NCI-H2171 treated with DMSO at 0.1 percent for 48 hours (cell line): ENCODE results near the gene COL18A1.
"Not testable (repeated sequence)": the region's sequence is repeated elsewhere in the genome, so short reads cannot be mapped to it uniquely, and the experiment has no call there.

ENCODE experiments used
- DNase-seq: peaks from one replicate; lab custom pipeline; 2025; lab: John Stamatoyannopoulos, UW

Gene COL18A1

DNA sequence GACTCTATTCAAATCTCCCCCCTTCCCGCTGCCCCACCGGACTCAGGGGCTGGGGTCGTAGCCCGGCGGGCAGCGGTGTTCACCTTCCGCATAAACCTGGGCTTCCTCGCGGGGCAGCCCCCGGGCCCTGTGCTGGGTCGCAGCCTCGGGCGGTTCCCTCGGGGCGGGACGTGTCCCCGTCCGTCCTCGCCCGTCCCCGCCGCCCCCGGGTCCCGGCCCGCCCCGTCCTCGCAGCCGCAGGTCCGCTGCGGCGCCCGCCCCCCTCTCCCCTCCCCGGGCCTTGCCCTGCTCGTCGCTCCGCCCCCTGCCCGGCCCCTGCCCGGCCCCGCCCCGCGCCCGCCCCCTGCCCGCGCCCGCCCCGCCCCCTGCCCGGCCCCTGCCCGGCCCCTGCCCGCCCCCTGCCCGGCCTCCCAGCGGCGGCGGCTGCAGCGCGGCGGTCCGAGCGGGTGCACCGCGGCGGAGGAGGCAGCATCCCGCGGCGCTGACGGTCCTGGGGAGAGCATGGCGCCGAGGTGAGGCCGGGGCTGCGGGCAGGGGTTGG, at the start of gene COL18A1:
TSS of gene COL18A1 (plus strand) at position 436 of the 541 bp plus-strand sequence. CDS start at position 502, 66 bp downstream.
- peak; percentile 21 for DNase-seq

DNA sequence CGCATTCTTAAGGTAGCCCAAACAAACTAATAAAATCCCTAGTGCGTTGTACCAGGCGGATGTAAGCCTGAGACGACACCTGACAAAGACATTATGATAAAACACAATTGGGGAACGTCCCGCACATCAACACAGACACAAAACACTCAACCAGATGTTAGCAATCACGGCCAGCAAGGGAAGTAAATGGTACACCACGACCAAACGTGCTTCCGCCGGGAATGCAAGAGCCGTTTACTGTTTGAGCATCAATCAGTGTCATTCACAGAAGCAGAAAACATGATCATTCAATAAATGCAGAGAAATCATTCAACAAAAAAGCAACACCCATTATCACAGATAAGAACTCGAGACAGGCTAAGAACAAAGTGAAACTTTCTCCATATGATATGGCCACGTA, 49.4 kb upstream of the COL18A1 start:
- DNase-seq: no peak

DNA sequence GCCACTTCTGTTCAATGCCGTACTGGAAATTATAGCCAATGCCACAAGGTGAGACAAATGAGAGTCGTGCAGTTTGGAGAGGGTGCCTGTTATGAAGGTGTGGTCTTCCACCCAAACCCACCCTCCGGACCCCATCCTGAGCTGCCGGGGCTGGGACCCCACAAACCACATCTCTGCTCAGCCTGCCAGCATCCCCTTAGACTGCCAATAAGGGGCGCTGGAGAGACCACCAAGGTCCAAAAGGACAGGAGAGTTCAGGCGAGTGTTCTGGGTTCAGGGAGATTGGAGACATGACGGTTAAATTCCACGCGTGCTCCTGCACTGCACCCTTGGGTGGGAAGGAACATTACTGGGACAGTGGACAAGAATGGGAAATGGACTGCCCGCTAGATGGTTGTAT, 48.7 kb upstream of the COL18A1 start:
- DNase-seq: no peak

DNA sequence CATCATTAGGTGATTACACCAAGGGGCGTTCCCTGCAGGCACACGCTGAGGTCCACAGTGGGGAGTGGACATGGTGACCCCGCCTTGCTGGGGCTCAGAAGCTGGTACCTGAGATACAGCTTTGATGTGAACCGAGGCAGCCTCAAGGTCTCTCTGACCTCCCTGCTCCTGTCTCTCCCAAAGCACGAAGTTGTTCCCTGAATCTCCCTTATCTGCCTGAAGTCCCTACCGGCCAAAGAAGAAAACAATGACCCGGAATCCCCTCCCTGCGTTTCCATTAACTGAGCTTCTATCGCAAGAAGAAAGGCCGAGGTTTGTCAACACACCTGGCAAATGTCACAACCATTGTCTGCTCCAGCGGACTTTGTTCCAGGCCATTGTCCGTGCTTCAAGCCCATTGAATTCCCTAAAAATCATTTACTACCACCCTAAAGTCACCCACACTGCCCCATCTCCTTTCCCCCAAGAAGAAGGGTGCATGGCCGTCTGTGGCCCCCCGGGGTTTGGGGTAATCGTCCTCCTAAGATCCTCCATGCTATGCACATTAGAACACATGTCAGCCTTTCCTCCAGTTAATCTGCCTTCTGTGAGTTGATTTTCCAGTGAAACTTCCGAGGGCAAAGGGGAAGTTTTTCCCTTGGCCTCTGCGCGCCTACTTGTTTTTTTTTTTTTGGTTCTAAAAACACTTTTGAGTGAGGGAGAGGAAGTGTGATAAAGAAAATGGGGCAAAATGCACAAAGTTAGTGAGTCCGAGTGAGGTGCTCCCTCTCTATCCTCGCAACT, 48.1 kb upstream of the COL18A1 start:
- DNase-seq: no peak

DNA sequence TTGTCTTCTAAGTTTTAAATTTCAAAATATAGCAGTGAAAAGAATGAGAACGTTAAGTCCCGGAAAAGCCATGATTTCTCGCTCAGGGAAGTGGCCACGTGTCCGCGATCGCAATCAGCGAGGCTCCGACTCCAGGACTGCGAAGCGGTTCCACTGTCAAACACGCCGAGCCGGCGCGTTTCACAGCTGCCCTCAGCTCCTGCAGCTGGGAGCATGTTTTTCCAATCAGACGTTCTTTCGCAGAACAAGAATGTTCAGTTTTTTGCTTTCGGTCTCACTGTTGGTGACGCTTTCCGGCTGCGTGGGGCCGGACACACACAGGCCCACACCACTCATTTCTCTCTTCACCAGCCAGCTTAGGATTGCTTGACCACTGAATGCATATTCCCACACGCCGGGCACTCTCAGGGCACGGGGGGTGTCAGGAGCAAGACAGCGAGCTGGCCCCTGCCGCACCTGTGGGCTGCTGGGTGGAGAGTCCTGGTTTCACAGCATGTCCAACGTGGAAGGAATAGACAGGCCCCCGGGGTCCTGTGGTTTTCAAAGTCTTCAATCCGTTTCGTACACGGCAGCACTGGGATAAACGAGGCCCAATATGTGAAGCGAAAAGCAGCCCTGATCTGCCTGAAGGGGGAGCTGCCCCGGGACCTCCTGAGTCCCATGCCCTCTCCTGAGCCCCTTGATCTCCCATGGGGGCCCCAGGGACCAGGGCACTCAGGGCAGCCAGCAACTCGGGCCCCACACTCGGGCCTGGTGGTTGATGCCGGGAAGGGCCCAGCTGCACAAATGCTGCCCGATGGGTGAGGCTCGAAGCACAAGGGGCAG, 47.3 kb upstream of the COL18A1 start:
- DNase-seq: no peak

DNA sequence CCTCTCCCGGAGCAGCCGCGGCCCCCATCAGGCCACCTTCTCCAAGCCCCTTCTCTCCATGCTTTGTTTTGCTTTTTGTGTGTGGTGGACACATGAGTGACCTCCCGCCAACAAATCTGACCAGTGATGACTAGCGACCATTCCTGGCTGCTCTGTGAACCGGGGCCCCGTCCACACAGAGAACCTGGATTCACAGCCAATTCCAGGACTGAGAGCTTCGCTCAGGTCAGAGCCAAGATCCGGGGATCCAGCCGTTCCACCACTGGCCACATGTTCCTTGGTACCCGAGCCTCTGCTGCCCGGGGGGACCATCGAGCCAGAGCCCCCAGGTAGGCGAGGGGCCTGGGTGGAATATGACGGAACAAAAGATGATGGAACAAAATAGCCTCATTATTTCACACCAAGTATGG, 46.7 kb upstream of the COL18A1 start:
- no peak for DNase-seq

DNA sequence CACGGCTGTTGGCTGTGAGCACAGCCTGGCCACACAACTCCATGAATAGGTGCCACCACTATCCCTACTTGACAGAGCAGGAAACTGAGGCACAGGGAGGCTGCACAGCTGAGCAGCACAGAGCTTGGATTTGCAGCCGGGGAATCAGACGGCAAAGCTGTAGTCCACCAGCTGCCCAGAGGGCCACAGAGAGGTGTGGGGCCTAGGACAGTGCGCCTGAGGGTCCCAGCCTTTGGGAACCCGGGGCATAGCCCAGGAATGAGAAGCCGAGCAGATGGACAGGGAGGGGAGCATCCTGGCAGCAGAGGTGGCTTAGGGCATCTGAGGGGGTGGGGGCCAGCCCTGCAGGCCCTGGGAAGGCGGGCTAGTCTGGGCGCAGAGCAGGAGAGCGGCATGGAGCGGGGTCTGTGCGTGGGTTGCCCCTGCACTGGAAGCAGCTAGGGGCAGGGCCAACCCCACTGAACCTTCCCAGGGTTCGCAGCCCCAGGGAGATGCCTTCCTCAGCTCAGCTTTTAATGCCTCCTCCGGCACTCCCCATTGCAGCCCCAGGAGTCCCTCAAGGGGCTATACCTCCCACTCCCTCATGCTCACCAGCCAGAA, 46.2 kb upstream of the COL18A1 start:
- no peak for DNase-seq

DNA sequence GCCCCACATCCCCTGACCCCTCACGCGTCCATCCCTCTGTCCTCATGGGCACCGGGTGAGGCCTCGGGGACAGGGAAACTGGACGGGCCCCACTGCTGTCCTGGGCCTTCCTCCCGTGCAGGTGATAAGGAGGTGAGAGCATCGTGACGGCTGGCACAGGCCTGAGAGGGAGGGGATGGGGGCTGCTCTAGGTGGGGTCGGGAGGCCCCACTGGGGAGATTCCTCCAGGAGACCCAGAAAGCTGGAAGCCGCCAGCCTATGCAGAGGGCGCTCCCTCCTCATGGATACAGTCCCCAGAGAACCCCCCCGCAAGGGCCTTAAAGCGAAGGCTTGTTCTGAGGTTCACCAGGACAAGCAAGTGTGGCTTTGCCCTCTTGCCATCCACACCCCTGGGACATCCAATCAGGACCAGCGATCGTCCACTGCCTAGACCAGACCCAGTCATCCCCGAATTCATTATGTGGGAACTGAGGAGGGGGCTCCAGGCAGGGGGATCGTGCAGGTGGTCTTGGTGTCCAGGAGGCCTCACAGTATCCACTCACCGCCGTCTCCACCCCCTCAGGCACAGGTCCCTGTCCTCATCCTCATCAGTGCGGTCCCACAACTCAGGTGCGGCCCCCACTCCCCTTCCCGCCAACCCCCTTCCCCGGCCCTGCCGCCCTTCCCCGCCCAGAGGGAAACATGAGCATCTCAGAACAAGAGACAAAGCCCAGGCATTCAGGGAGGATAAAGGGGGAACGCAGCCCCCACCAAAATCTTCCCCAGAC, 45.3 kb upstream of the COL18A1 start:
- DNase-seq: no peak

DNA sequence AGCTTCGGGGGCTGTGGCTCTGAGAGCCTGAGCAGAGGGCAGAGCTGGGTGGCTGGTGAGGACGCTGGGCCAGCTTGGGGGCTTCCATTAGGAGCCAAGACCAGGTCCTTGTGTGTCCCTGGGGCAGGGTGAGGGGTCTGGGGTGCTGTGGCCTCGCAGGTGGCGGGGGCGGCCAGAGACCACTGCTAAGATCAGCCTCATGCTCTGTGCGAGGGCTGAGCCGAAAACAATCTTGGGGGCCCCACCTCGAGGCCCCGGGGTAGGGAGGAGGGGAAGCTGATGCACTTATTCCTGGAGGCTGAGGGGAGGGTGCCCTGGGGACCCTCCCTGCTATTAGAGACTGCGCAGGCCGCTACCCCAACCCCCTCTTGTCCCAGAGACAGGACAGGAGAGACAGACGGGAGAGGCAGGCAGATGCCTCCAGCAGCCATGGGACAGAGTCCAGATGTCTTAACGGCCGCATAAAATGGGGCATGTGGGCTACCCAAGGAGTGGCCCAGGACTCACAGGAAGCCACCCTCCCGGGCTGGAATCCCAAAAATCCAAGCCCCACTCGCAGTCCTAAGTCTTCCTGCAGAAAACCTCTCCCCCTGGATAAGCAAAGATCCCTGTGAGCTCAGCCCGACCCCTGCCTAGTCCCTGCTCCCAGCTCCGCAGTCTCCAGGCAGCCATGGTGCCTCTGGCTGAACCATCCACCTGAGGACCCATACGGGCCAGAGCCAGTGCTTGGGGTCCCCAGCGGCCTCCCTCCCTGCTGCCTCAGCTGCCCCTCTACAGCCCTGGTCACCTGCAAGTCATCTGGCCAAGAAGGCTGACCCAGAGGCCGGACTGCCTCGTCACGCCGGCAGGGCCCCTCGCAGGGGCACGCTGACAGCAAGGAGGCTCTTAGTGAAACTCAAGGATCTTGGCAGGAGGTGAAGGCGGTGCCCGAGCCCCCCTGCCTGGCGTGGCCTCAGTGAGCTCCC, 43.6 kb upstream of the COL18A1 start:
- DNase-seq: no peak

DNA sequence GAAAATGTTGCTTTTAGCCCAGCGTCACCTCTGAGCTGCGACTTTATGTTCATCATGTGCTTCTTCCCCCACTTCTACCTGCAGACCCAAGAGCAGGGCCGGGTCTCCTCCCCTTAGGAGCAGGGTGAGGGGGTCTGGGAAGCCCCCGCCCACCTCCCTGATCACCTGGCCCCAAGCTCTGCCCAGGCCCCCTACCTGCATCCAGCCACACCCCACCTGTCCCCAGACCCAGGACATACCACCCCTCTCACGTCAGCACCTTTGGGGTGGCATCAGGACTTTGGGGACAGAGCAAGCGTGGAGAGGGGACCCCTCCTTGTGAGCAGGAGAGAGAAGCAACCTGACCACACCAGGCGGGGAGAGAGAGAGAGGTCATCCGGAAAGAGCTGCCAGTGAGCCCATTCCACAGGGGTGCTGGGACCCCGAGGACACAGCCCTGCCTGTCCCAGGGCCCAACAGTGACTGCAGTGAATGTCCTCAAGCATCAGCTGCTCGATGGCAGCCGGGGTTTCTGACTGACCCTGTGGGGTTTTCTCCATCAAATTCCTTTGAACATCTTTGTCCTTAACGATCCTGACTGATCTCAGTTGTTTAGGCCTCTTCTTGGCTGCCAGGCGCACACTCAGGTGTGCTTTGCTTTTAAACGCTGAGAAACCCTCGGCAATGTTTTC, 42.8 kb upstream of the COL18A1 start:
- DNase-seq: no peak

DNA sequence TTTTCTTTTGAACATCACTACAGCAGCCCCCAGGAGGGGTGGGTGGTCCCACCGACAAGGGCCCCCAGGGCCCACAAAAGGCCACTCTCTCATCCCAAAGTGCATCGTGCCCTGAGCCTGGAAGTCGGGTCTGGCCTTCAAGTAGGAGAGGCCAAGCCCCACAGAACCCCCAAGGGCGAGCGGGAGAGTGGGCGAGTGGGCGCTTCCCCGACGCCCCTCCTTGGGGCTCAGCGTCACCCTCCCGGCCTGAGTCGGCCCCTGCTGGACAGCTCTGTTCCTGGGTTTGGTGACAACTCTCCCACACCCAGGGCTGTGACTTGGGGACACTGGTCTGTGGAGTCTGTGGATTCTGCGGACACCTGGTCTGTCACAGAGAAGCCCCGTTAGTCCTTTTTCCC, 42.2 kb upstream of the COL18A1 start:
- no peak for DNase-seq

DNA sequence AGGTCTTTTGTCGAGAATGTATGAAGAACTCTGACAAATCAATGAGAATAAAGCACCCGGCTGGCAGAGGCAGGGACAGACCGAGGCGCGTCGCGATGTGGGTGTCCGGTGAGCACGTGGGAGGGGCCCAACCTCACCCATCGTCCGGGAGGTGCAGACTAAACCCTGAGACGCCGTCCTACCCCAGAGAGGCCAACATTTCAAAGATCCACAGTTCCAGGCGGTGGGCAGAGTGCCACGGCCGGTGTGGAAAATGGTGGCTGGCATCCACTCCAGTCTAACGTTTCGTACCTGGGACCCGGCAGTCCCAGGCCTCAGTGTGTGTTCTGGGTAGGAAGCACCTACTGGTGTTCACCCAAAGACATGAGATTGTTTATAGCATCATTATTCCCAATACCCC, 41.7 kb upstream of the COL18A1 start:
- not testable (repeated sequence) for DNase-seq

DNA sequence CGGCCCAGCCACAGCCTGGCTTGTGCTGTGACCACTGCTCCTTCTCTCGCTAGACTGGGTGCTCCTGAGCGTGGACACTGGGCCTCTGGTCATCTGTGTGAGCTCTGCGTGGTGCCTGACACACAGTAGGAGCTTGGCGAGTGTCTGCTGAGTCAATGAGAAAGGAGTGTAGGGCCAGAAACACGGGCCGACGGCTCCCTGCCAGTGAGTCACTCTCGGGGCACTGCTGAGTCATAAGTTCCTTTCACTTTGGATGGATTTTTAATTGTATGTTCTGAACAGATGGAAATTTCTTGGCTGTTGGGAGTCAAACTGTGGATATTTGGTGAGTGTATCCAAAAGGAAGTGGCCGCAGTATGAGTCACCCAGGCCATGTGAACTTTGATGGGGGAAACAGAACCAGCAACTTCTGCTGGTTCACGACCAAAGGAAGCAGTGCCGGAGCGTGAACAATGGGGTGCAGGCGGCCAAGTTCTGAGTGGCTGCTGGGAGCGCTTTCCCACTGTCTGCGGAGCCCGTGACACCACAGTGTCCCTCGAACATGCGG, 41.0 kb upstream of the COL18A1 start:
- DNase-seq: no peak

DNA sequence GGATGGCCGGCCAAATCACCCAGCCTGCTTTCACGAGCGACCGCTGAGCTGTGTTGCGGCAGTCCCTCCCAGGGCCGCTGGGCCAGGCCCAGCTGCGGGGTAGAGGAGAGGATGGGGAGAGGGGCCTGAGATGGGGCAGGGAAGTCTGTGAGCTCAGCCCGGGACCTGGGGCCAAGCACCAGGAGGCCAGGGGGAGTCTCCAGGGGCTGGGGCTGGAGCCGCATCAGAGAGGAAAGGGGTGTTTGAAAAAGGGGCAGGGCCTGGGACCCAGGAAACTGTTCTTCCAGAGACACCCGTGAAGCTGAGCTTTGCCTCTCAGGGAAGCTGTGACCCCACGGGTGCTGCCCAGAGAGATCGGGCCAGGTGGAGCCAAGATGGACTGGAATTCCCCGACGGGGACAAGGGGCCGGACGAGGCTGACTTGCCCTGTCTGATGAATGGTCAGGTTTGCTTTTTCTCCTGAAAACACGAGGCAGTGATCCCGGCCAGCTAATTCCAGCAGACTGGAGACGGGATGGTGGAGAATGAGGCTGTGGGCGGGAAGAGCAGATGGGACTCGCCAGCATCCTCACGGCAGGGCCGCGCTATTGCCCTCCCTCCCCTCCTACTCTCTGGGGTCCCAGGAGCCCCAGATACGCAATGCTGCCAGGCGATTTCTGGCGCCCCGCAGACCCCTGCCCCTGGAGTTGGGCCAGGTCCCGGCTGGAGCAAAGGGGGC, 40.3 kb upstream of the COL18A1 start:
- no peak for DNase-seq

DNA sequence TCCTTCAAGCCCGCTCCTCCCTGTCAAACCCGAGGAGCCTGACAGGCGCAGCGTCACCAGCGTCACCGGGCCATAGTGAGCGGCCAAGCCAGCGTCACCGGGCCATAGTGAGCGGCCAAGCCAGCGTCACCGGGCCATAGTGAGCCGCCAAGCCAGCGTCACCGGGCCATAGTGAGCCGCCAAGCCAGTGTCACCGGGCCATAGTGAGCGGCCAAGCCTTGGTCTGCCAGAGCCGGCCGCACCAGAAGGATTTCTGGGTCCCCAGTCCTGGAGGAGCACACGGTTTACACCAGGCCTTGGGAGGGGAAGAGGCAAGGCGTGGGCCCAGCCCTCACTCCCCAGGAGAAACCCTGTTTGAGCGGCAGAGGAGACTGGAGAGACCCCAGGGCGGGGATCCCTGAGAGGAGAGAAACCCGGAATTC, 39.8 kb upstream of the COL18A1 start:
- DNase-seq: no peak

DNA sequence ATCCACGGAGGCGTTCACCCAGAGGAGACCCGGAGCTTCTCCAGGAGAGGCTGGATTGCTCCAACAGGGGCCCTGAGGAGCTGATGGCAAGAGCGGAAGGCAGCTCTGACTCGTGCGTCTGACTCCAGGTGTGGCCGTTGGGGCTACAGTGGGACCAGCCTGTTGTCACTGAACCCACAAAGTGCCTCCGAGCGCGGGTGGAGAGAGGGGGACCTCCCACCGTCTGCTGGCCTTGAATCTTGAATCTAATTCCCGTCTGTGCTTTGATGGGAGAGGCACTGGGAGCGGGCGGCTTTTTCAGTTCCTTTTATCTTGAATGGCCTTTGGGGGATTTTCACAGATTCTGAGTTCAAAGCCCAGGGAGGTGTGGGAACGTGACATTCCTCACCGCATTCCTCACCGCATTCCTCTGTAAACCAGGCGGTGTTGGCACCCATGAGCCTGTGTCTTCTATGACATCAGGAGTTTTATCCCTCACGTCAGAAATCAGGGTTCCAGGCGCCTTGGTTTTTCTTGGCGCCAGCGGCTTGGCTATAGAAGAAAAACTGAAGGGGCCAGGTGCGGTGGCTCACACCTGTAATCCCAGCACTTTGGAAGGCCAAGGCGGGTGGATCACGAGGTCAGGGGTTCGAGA, 39.2 kb upstream of the COL18A1 start:
- no peak for DNase-seq

DNA sequence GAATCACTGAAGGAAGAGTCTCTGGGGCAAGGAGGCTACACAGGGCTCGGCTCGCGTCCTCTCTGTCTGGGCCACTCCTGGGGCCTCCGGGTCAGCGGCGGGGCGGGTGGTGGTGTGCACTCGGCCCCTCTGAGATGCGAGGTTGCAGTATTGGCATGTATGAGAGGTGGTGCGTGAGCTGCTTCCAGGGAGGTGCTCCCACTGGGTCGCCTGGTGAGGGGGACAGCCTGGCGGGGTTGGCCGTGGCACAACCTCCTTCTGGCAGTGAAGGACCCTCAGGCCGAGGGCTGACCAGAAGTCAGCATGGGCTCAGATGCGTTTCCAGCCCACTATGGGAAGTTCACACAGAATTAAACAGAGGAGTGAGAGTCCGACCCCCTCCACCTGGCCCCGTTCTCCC, 38.5 kb upstream of the COL18A1 start:
- DNase-seq: no peak

DNA sequence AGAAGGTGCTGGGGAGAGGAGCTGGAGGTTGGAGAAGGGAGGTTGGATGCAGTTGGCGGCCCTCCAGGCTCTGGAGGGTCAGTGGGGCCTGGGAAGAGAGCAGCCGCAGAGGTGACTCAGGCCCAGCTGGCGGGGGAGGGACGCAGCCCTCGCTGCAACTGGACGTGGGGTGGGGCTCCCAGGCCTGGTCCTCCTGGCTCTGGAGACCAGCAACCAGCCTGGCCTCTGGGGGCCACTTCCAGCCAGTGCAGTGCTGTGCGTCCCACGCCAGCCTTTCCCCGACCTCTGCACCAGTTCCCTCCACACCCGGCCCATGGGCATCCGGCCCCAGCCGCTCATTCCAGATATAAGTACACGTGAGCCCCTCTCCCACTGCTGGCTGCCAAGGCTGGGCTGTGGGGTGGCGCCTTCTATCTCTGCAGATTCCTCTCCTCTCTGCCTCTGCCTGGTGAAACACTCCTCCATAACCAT, 38.0 kb upstream of the COL18A1 start:
- no peak for DNase-seq
